HG02884 (cell line): Measurements from ENCODE around the gene NT5DC4.
A peak's percentile ranks its signal among the peaks of the same experiment; 100 is the strongest.

Experiments
- ATAC-seq: cut with Tn5 transposase; IDR thresholded peaks from one replicate; pipeline ENCODE4 v1.9.1; 2021; ENCODE audit warnings: mild to moderate bottlenecking, moderate library complexity; ENCODE audit not compliant: unreplicated experiment

The NT5DC4 gene

GRCh38 chr2:112751451-112752197 is 30.8 kb downstream of the NT5DC4 start:
- no peak for ATAC-seq

- no peak for ATAC-seq
These were observed 31.8 kb downstream of the NT5DC4 start for GRCh38 chr2:112752667-112753066.

DNA sequence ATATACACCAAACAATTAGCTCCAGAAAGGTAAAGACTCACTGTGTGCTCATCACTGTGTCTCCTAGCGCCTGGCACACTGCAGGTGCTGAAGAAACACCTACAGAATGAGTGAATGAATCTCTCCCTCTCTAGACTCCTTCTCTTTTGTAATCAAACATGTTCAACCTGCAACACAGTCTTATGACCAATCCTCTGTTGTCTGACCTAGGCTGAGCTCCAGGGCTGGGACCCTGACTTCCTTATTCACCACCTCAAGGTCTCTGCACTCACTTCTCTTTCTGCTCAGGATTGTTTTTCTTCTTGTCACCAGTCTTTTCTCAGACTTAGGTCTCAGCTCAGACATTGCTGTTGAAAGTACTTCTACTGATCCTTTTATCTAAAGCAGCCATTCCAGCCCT is 33.7 kb downstream of the NT5DC4 start:
- ATAC-seq = no peak

GRCh38 chr2:112755444-112755843 is 34.6 kb downstream of the NT5DC4 start:
- ATAC-seq = no peak

- ATAC-seq = no peak
These were observed 35.4 kb downstream of the NT5DC4 start for GRCh38 chr2:112756207-112756606.

DNA sequence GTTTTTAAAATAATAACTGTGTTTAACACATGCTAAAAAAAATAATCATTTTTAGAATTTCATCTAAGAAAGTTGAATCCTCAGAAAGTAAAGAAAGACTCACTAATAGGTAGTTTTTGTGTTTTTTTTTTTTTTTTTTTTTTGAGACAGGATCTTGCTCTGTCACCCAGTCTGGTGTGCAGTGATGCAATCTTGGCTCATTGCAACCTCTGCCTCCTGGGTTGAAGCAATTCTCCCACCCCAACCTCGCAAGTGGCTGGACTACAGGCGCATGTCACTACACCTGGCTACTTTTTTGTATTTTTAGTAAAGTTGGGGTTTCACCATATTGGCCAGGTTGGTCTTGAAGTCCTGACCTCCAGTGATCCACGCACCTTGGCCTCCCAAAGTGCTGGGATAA is 36.4 kb downstream of the NT5DC4 start:
- ATAC-seq = no peak

- ATAC-seq = no peak
These were observed 37.9 kb downstream of the NT5DC4 start for GRCh38 chr2:112758711-112759110.

- no peak for ATAC-seq
These were observed 39.3 kb downstream of the NT5DC4 start for GRCh38 chr2:112760149-112760548.

GRCh38 chr2:112762276-112762675 is 41.5 kb downstream of the NT5DC4 start:
- ATAC-seq = no peak

- peak; percentile 97 for ATAC-seq
These were observed 43.5 kb downstream of the NT5DC4 start, which contains the start of gene CKAP2L for GRCh38 chr2:112764071-112765044. TSS of gene CKAP2L (minus strand) at chr2:112764609. CDS start at chr2:112764598, 11 bp downstream.

- ATAC-seq = no peak
These were observed 44.4 kb downstream of the NT5DC4 start for GRCh38 chr2:112765251-112765650.

GRCh38 chr2:112767693-112768330 is 47.0 kb downstream of the NT5DC4 start:
- no peak for ATAC-seq

- no peak for ATAC-seq
These were observed 47.6 kb downstream of the NT5DC4 start for GRCh38 chr2:112768432-112768831.

DNA sequence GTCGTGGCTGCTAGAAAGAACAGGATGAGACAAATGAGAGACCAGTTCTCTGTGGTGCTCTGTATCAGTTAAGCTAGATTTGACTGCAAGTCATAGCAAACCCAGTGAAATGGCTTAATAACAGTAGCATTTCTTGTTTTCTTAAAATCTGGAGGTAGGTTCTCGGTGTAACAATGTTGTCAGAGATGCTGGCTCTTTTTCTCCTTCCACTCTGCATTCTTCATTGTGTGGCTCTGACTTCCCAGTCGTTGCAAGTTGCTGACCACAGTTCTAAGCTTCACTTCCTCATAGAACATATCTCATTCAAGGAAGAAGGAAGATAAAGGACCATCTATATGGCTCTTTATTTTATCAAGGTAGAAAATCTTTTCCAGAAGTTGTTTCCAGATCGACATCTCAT is 51.5 kb downstream of the NT5DC4 start:
- ATAC-seq = no peak

GRCh38 chr2:112772911-112773475 is 52.2 kb downstream of the NT5DC4 start:
- ATAC-seq = no peak

- ATAC-seq = no peak
These were observed 52.7 kb downstream of the NT5DC4 start for GRCh38 chr2:112773556-112773955.

- ATAC-seq = no peak
These were observed 53.9 kb downstream of the NT5DC4 start for GRCh38 chr2:112774536-112775285.

GRCh38 chr2:112776113-112776512 is 55.3 kb downstream of the NT5DC4 start:
- ATAC-seq = no peak

- ATAC-seq = no peak
These were observed 56.2 kb downstream of the NT5DC4 start for GRCh38 chr2:112777036-112777435.

- ATAC-seq = no peak
These were observed 58.8 kb downstream of the NT5DC4 start for GRCh38 chr2:112779598-112779997.
